OCI-LY7 (cell line): ENCODE measurements around the gene MPV17L.

Experiments
- EZH2phosphoT487 ChIP-seq: fragments of 200-600 bp; sonication (generic); IDR thresholded peaks from 2 replicates; pipeline ENCODE4 v1.6.1; 2018; ENCODE audit warnings: low read depth, borderline replicate concordance, mild to moderate bottlenecking, mixed run types, antibody characterized with exemption, low read length, moderate library complexity, mixed read lengths
- TF ChIP-seq, protein P1 (sequence below): fragments of 200-600 bp; sonication (generic); conservative IDR thresholded peaks from 2 replicates; pipeline ENCODE4 v1.5.1; 2014; ENCODE audit warnings: mild to moderate bottlenecking, antibody characterized with exemption, low read length, moderate library complexity, mixed read lengths

DNA sequence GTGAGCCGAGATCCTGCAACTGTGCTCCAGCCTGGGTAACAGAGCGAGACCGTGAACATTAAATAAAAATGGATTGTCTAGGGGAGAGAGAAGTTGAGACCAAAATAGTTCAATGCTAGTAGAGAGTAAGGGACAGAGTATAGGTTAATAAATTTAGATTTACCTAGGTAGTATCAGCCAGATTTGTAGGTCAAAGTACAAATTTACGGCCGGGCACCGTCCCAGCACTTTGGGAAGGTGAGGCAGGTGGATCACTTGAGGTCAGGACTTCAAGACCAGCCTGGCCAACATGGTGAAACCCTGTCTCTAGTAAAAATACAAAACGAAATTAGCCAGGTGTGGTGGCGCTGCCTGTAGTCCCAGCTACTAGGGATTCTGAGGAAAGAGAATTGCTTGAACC lies 26.7 kb downstream of the MPV17L start:
- TF ChIP-seq EZH2phosphoT487, result no peak
- TF ChIP-seq, protein P1, sequence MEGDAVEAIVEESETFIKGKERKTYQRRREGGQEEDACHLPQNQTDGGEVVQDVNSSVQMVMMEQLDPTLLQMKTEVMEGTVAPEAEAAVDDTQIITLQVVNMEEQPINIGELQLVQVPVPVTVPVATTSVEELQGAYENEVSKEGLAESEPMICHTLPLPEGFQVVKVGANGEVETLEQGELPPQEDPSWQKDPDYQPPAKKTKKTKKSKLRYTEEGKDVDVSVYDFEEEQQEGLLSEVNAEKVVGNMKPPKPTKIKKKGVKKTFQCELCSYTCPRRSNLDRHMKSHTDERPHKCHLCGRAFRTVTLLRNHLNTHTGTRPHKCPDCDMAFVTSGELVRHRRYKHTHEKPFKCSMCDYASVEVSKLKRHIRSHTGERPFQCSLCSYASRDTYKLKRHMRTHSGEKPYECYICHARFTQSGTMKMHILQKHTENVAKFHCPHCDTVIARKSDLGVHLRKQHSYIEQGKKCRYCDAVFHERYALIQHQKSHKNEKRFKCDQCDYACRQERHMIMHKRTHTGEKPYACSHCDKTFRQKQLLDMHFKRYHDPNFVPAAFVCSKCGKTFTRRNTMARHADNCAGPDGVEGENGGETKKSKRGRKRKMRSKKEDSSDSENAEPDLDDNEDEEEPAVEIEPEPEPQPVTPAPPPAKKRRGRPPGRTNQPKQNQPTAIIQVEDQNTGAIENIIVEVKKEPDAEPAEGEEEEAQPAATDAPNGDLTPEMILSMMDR, result no peak
